Small intestine (tissue), 4 donors: ENCODE measurements around the gene C1orf210. TPM values are rescaled to one million over a fixed set of nuclear protein-coding genes. Genes with fewer than 3 reads are reported as not detected.

ENCODE experiments used
- polyA plus RNA-seq, 4 donors: library from polyadenylated mRNA; stranded (reverse) in 3 of 4; unstranded in 1 of 4; fragments of 200-250 nt in 3 of 4; fragments of 120-200 nt in 1 of 4; gene quantifications; one replicate each; pipeline versions ENCODE4 v1.2.1 to v1.2.3, GENCODE V29; 2013
- donor health status: healthy with polysubstance abuse.
- donor health status: Bipolar disorder and iron deficiency.
- donor health status: healthy.

Gene C1orf210
- polyA plus RNA-seq, 4 donors, result 24.7 to 69.8 (median 55.9) TPM

Other genes with a start within 250 kb of the C1orf210 start
- 10 to 100 TPM; 31.3 to 78.6 (median 44.5) TPM for gene EBNA1BP2, start 113.3 kb downstream of the C1orf210 start, polyA plus RNA-seq
- under 1 TPM in 2 of 4 donors, not detected in 2; 0.03 to 0.31 TPM for gene CFAP57, start 113.3 kb downstream of the C1orf210 start, polyA plus RNA-seq
- gene TMEM125, start 15.6 kb downstream of the C1orf210 start, polyA plus RNA-seq, result 10 to 100 TPM; 38.3 to 94.3 (median 68.5) TPM
- gene TIE1, start 15.4 kb upstream of the C1orf210 start, polyA plus RNA-seq, result 10 to 100 TPM in 2 of 4 donors, under 1 TPM in 2; 0.45 to 27.3 (median 6.2) TPM
- gene MPL, start 52.2 kb upstream of the C1orf210 start, polyA plus RNA-seq, result under 1 TPM in 1 of 4 donors, not detected in 3; 0.16 TPM
- gene CDC20, start 73.4 kb upstream of the C1orf210 start, polyA plus RNA-seq, result 10 to 100 TPM in 2 of 4 donors, 1 to 10 TPM in 2; 3.8 to 62.2 (median 14.0) TPM
- gene ELOVL1, start 82.4 kb upstream of the C1orf210 start, polyA plus RNA-seq, result 100 to 1,000 TPM in 1 of 4 donors, 10 to 100 TPM in 3; 60.6 to 105 (median 71.1) TPM
- 10 to 100 TPM; 36.5 to 40.3 (median 37.7) TPM for gene MED8, start 104.2 kb upstream of the C1orf210 start, polyA plus RNA-seq
- gene SZT2, start 104.3 kb upstream of the C1orf210 start, polyA plus RNA-seq, result 10 to 100 TPM in 3 of 4 donors, 1 to 10 TPM in 1; 8.9 to 23.7 (median 19.0) TPM
- 100 to 1,000 TPM in 2 of 4 donors, 10 to 100 TPM in 2; 42.6 to 234 (median 139) TPM for gene HYI, start 168.3 kb upstream of the C1orf210 start, polyA plus RNA-seq
- 100 to 1,000 TPM in 1 of 4 donors, 10 to 100 TPM in 3; 77.0 to 255 (median 83.2) TPM for gene PTPRF, start 245.3 kb upstream of the C1orf210 start, polyA plus RNA-seq